Activated naive CD4-positive, alpha-beta T cell treated with anti-CD3 and anti-CD28 coated beads, Interleukin-2, amount 50 U/mL, for 72 hours (primary cell): ENCODE measurements around the gene PKHD1. TPM values are rescaled to one million over a fixed set of nuclear protein-coding genes. Genes with fewer than 3 reads are reported as not detected.

Experiments
- ATAC-seq, 2 donors: fragments of 150-1000 bp; cut with Tn5 transposase; 2 replicates each; pipeline ENCODE4 v1.10.0; 2021; ENCODE audit warnings: mild to moderate bottlenecking in 2 of 2, moderate library complexity in 2 of 2
- DNase-seq, 2 donors: peaks; one replicate each; pipeline ENCODE4 v3.0.0; 2021 to 2022; ENCODE audit warnings: low spot score in 2 of 2
- H3K27ac Mint-ChIP-seq, 2 donors: one replicate each; pipeline ENCODE4 v1.8.0; 2022; ENCODE audit warnings: mild to moderate bottlenecking in 2 of 2, mixed read lengths in 2 of 2
- H3K36me3 Mint-ChIP-seq, 2 donors: one replicate each; pipeline ENCODE4 v1.8.0; 2022; ENCODE audit warnings: mixed read lengths in 2 of 2
- H3K9me3 Mint-ChIP-seq, 2 donors: one replicate each; pipeline ENCODE4 v1.8.0; 2022; ENCODE audit warnings: mixed read lengths in 2 of 2
- total RNA-seq, 2 donors: library from RNA; stranded (reverse); gene quantifications; one replicate each; pipeline ENCODE4 v1.2.3, GENCODE V29; 2022

PKHD1 gene
- total RNA-seq, result not detected

DNA sequence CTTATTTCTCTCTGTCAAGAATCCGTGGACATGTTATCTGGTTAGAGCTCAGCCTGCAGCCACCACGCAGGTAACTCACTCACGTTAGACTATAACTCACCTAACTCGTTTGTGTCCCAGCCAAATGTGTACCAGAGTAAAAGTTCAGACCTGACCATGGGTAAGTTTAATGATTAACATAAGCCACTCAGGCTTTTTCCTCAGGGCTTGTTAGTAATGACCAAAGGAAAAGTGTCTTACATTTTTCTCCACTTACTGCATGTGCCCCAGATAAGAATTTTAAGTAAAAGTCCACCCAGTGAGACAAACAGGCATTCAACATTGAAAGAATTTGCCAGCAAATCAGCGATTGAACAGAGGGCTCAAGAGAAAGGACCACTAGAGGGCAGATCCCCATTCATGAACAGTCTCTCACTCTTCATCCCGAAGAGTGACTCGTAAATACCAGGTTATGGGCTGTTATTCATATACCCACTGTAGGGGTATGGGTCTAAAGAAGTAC, at the start of gene PKHD1:
Gene PKHD1, minus strand, starts transcription at position 116 of the 502 bp plus-strand sequence. CDS start 2,680 bp downstream, outside the sequence.
- no peak within 1 kb of the TSS for H3K27ac Mint-ChIP-seq
- peak; percentile 58 to 59 for ATAC-seq
- no peaks in the 10 kb centered on the region for H3K9me3 Mint-ChIP-seq
- no peaks in the 10 kb centered on the region for H3K36me3 Mint-ChIP-seq
- no peak for DNase-seq

DNA sequence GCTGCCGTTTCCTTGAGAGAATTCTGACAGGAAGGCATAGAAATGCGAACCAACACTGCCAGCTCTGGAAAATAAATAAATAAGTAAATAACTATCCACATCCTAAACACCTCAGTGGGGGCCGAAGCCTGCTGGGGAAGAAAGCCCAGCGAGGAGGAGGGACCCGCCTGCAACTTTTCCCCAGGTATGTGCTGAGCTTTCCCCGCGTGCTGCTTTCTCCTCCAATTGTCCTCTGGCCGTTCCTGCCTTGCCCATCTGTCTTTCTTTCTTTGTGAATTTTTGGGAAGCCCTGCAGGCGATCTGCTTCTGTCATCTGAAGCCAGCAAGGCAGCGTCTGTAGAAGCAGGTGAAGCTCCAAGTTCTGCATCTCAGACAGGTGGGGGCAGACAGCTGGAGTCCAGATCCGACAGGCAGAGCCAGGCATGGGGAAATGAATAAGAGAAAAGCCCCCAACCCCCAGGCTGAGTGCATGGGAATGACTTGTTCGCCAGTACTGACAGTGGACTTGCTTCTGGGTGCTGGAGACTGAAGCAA, 49.6 kb upstream of the PKHD1 start:
- Mint-ChIP-seq H3K9me3 (no peaks in the 10 kb centered on the region), H3K36me3 (no peaks in the 10 kb centered on the region), H3K27ac (peak overlapping the region in 1 of 2 donors; percentile 40)
- no peak for ATAC-seq
- no peak for DNase-seq

GRCh38 chr6:52136055-52136454, 48.6 kb upstream of the PKHD1 start:
- DNase-seq (no peak), ATAC-seq (no peak)
- Mint-ChIP-seq H3K36me3 (no peaks in the 10 kb centered on the region), H3K9me3 (no peaks in the 10 kb centered on the region), H3K27ac (peak overlapping the region in 1 of 2 donors; percentile 40)

- H3K36me3 Mint-ChIP-seq, result no peaks in the 10 kb centered on the region
Measured at GRCh38 chr6:52135217-52135616, 47.8 kb upstream of the PKHD1 start.

GRCh38 chr6:52134011-52134410, 46.6 kb upstream of the PKHD1 start:
- DNase-seq, result no peak
- Mint-ChIP-seq H3K9me3 (no peaks in the 10 kb centered on the region), H3K36me3 (no peaks in the 10 kb centered on the region), H3K27ac (no peak overlapping the region)
- no peak for ATAC-seq

More at GRCh38 chr6:52135217-52135616, 47.8 kb upstream of the PKHD1 start:
- no peaks in the 10 kb centered on the region for H3K9me3 Mint-ChIP-seq
- H3K27ac Mint-ChIP-seq, result no peak overlapping the region
- ATAC-seq, result no peak
- no peak for DNase-seq

DNA sequence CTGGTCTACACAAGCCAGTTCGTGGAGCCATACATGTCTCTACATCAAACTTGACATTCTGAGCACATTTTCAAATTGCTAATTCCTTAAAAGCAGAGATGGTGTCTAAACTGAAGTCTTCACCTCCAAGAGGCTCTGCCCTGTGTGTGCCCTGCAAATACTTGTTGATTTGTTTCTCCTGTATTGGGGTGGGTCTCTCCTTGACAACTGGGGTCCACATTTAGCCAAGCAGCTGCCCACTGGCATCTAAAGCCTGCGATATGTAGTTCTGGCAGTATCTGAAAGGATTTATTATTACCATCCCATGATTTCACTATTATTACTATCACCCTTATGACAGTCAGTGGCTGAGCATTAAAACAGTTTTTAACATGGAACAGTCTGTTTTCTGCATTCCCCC, 45.9 kb upstream of the PKHD1 start:
- DNase-seq, result no peak
- ATAC-seq, result no peak
- Mint-ChIP-seq H3K27ac (no peak overlapping the region), H3K9me3 (no peaks in the 10 kb centered on the region), H3K36me3 (no peaks in the 10 kb centered on the region)

DNA sequence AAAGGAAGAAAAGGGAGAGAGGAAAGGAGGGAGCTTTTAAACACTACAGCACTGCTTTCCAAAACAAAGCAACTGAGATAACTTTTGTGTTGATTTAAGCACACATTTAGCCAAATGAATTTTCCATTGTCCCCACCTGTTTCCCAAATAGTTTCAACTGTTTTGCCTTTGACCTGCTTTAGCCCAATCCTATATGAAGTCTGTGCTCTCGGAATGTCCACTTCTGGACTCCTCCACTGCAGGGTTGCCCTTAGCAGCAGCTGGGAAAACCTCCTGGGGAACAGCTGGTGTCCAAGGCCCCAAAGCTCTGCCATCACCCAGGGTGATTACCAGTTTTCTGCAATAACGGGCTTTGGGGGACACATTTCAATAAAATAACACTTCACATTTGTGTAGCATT, 44.9 kb upstream of the PKHD1 start:
- ATAC-seq (no peak), DNase-seq (no peak)
- Mint-ChIP-seq H3K9me3 (no peaks in the 10 kb centered on the region), H3K36me3 (no peaks in the 10 kb centered on the region), H3K27ac (no peak overlapping the region)

DNA sequence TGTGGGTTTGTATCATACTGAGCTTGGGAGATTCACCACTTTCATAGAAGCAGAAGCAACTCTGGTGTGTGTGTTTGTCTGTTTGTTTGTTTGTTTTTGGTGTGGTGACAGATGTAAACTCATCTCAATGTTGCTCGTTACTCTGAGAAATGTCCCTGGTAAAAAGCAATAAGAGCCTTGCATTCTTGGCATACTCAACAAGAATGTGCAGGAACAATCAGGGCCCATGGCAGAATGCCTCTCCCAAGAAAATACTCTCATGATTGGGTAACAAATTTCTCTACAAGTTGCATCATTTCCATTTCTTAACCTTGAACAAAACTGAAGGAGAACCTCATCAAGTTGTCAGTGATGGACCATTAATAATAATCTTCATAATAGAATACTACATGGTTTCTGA, 43.0 kb upstream of the PKHD1 start:
- H3K27ac Mint-ChIP-seq, result no peak overlapping the region
- no peaks in the 10 kb centered on the region for H3K9me3 Mint-ChIP-seq
- ATAC-seq (no peak), DNase-seq (no peak)
- H3K36me3 Mint-ChIP-seq, result no peaks in the 10 kb centered on the region

GRCh38 chr6:52127957-52128356, 40.5 kb upstream of the PKHD1 start:
- ATAC-seq (no peak), DNase-seq (no peak)
- Mint-ChIP-seq H3K9me3 (no peaks in the 10 kb centered on the region), H3K27ac (no peak overlapping the region), H3K36me3 (no peaks in the 10 kb centered on the region)

GRCh38 chr6:52126231-52126630, 38.8 kb upstream of the PKHD1 start:
- H3K27ac Mint-ChIP-seq, result no peak overlapping the region
- peaks cover 5% of the 10 kb centered on the region in 2 donors for H3K9me3 Mint-ChIP-seq
- H3K36me3 Mint-ChIP-seq, result peaks cover 0 to 9% of the 10 kb centered on the region in 2 donors
- DNase-seq (no peak), ATAC-seq (no peak)

GRCh38 chr6:52125572-52125971, 38.2 kb upstream of the PKHD1 start:
- no peak overlapping the region for H3K27ac Mint-ChIP-seq

GRCh38 chr6:52125139-52125538, 37.7 kb upstream of the PKHD1 start:
- DNase-seq (no peak), ATAC-seq (peak in 1 of 2 donors; percentile 22)
- Mint-ChIP-seq H3K27ac (no peak overlapping the region), H3K36me3 (peaks cover 0 to 10% of the 10 kb centered on the region in 2 donors), H3K9me3 (peaks cover 5 to 6% of the 10 kb centered on the region in 2 donors)

More at GRCh38 chr6:52125572-52125971, 38.2 kb upstream of the PKHD1 start:
- ATAC-seq, result peak in 1 of 2 donors; percentile 64
- no peak for DNase-seq
- peaks cover 5 to 6% of the 10 kb centered on the region in 2 donors for H3K9me3 Mint-ChIP-seq
- H3K36me3 Mint-ChIP-seq, result peaks cover 0 to 10% of the 10 kb centered on the region in 2 donors

DNA sequence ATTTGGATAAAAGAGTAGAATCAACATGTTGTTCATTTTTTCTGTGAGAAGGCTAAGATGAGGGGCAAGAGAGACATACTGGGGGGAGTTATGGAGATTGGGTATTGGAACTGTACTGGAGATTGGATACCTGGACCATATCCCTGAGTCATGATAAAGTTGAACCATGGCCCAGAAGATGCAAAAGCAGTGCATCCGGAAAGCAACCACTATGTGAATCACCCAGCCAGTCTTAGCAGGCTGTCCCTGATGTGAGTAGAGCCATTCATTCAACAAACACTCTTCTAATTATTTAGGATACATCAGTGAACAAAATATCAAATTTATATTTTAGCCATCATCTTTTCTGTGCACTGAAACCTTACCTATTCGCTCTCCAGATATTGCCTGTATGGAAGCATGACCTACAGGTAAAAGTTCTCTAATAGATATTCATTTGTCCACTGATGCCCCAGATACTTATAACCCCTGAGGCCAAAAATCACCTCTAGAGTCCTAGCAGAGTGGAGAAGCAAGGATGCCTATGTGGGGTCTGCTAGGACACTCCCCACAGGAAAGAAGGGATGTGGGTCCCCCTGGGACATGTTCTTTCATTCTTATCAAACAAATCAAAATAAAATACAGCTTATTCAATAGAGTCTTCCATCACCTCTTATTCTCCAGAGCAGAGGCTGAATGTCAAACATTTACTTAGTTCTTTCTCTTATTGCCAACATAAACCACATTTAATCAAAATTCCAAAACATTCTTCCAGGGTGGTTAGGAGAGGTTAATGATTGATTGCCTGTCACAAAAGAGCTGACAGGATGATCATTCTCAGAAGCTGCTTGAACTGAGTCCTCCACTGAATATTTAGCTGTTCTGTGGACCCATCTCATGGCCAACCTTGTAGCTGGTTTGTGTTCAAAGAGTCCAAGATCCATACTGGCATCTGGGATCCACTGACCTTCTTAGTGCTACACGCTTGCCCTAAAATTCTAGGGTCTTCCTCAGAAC, 37.0 kb upstream of the PKHD1 start:
- no peak for DNase-seq
- Mint-ChIP-seq H3K36me3 (peaks cover 0 to 10% of the 10 kb centered on the region in 2 donors), H3K9me3 (peaks cover 5 to 6% of the 10 kb centered on the region in 2 donors), H3K27ac (no peak overlapping the region)
- no peak for ATAC-seq

DNA sequence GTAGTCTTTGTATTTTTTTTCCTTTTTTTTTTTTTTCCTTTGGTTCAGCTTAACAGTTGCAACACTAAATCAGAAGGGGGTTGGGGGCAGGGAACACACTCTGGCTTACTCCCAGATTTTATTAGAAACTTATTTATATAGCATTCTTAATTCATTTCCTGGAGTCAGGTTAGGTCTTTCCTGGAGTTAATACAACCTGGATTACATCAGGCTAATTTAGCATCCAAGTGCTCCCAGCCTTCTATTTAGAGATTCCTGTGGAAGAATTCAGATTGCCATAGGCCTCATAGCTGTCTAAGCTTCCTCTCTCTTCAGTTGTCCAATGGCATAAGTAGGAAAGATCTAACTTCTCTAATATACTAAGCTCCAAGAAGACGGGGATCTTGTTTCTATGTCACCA, 35.8 kb upstream of the PKHD1 start:
- ATAC-seq (no peak), DNase-seq (no peak)
- Mint-ChIP-seq H3K36me3 (peaks cover 0 to 10% of the 10 kb centered on the region in 2 donors), H3K9me3 (peaks cover 5 to 6% of the 10 kb centered on the region in 2 donors), H3K27ac (no peak overlapping the region)

DNA sequence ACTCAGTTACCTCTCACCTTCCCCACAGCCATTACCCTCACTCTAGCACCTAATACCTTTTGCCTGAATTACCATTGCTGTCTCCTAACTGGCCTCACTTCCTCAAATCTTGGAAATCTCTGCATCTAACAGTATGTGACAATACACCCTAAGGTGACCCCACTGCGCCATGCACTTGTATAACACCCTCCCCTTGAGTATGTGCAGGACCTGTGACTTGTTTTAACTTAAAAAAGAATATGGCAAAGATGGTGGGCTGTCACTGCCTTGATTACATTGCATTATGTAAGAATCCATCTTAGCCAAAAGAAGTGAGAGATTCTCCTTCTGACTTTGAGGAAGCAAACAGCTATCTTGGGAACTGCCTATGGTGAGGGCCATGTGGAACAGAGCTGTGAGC, 29.9 kb upstream of the PKHD1 start:
- ATAC-seq (no peak), DNase-seq (no peak)
- Mint-ChIP-seq H3K9me3 (peaks cover 5 to 7% of the 10 kb centered on the region in 2 donors), H3K36me3 (peaks cover 0 to 6% of the 10 kb centered on the region in 2 donors), H3K27ac (no peak overlapping the region)

GRCh38 chr6:52116605-52116948, 29.2 kb upstream of the PKHD1 start:
- no peak for DNase-seq
- H3K36me3 Mint-ChIP-seq, result peaks cover 0 to 12% of the 10 kb centered on the region in 2 donors
- no peak overlapping the region for H3K27ac Mint-ChIP-seq
- peaks cover 7 to 13% of the 10 kb centered on the region in 2 donors for H3K9me3 Mint-ChIP-seq
- no peak for ATAC-seq

GRCh38 chr6:52115891-52116604, 28.6 kb upstream of the PKHD1 start:
- ATAC-seq, result no peak
- H3K27ac Mint-ChIP-seq, result no peak overlapping the region
- DNase-seq, result no peak
- peaks cover 3 to 12% of the 10 kb centered on the region in 2 donors for H3K9me3 Mint-ChIP-seq
- H3K36me3 Mint-ChIP-seq, result peaks cover 0 to 11% of the 10 kb centered on the region in 2 donors
